CD4-positive, alpha-beta T cell treated with Interferon gamma for 1 hour (primary cell): ENCODE measurements around the gene FAM110A.
"Not testable (repeated sequence)": the region's sequence is repeated elsewhere in the genome, so short reads cannot be mapped to it uniquely, and the experiment has no call there.

ENCODE experiments used
- DNase-seq: peaks from one replicate; pipeline ENCODE4 v3.0.0-alpha.2; 2020

Gene FAM110A

GRCh38 chr20:824490-824889, 9.0 kb upstream of the FAM110A start:
- no peak for DNase-seq

DNA sequence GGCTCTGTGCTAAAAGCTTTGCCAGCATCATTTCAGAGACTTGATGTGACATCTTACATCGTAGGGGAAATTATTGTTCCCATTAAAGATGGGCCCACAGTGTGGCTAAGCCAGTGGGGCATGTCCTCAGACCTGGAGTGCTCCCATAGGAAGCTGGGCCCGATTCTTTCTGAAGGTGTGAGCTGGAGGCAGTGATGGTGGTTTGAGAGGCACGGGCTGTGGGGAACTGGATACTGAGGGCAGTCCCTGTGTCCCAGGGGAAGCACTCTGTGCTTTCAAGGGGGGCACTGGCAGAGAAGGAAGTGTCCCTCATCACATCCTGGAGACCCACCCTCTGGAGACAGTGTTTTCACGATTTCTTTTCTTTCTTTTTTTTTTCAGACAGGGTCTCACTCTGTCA, 8.6 kb upstream of the FAM110A start:
- DNase-seq: no peak

GRCh38 chr20:825710-826421, 7.6 kb upstream of the FAM110A start:
- no peak for DNase-seq

DNA sequence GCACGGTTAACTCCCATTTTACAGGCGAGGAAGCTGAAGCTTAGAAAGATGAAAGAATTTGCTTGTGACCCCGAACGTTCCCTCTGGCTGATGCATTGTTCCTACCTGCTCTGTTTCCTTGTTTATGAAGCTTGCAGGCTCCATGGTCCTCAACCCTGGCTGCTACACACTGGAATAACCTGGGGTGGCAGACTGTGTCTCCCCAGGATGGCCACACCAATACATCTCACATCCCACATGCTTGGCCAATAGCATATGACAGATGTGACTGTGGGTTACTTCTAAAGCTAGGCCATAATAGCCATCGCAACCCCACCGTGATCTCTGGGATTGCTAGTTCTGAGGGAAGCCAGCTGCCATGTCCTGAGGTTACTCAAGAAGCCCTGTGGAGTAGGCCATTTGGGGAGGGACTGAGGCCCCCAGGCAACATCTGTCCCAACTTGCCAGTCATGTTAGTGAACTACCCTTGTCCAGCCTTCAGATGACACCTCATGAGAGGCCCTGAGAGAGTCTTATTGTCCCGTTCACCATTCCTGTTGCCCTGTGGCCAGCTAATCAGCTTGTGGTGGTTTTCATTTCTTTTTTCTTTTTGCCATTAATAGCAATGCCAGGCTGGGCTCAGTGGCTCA, 6.7 kb upstream of the FAM110A start:
- DNase-seq: no peak

GRCh38 chr20:827981-828380, 5.5 kb upstream of the FAM110A start:
- DNase-seq: not testable (repeated sequence)

- no peak for DNase-seq
Observed at GRCh38 chr20:828987-829386, 4.5 kb upstream of the FAM110A start.

GRCh38 chr20:829551-829950, 4.0 kb upstream of the FAM110A start:
- DNase-seq: no peak

- no peak for DNase-seq
Observed at GRCh38 chr20:830011-830521, 3.4 kb upstream of the FAM110A start.

DNA sequence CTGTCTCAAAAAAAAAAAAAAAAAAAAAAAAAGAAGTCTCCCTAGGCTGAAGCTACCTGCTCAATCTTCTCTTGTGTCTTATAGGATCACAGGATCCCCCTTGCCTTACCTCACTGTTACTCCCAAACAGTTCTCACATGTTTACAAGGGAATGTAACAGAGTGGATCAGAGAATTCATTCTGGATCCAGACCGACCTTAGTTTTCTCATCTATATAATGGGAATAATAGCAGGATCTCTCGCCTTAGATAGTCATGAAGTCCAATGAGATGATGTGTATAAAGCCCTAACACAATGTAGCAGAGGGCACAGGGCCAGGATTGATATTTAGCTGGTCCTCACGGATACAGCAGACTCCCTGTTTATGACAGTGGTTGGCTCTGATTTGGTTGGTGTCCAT, 2.3 kb upstream of the FAM110A start:
- DNase-seq: no peak

DNA sequence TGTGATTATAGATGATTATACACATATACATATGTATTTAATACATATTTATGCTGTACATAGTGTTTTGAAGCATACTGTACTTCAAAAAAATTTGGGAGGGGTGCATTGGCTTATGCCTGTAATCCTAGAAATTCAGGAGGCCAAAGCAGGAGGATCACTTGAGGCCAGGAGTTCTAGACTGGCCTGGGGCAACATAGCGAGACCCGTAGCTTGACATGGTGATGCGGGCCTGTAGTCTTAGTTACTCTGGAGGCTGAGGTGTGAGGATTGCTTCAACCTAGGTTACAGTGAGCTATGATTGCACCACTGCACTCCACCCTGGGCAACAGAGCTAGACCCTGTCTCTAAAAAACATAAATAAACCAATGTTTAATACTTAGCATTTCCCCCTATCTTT, 1.6 kb upstream of the FAM110A start:
- no peak for DNase-seq

DNA sequence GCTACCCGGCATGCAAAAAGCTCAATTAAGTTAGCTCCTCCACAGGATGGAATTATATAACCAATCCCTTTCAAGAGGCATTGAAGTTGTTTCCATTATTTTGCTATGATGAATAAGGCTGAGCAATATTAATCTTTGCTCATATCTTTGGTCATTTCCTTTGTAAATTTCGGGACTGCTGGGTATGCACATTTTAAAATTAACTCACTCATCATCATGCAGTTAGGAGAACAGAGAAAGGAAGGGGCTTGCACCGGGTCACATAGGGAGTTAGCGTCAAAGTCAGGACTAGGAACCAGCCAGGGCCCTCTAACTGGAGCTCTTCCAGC, 430 bp upstream of the FAM110A start:
- DNase-seq: no peak

GRCh38 chr20:834151-834746, 734 bp downstream of the FAM110A start:
- DNase-seq: no peak

DNA sequence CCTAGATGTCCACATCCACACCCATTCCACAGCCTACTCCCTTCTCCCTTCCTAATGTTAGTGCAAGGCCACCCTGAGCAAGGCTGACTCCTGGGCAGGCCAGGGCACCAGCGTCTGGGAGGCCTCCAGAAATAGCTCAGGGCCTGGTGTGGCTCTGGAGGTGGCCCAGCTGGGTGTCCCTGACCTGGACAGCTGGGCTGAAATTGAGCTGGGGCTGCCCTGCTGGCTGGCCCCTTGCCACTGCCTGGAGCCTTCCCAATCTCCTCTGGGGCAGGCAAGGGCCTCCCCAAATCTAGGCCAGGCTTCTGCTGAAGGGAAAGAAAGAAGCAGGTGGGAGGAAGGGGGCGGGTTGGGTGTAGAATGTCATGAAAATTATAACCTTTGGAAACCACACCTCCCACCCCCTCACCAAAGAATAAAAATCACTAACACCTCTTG, 2.1 kb downstream of the FAM110A start:
- DNase-seq: no peak

- no peak for DNase-seq
Observed at GRCh38 chr20:836190-836589, 2.7 kb downstream of the FAM110A start.

DNA sequence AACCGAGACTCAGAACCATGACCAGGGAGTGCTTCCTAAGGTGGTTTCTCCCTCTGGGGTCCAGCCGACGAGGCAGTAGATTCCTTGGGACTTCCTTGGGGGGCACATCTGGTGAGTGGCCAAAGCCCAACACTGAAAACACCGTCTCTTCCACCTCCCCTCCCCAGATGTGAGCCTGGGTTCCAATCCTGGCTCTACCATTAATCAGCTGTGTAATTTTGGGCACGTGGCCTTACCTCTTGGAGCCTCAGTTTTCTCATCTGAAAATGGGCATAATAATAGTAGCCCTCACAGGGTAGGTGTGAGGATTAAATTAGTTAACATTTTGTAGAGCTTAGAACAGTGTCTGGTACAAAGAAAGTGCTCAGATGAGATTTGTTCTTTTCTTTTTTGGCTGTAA, 5.5 kb downstream of the FAM110A start:
- no peak for DNase-seq

DNA sequence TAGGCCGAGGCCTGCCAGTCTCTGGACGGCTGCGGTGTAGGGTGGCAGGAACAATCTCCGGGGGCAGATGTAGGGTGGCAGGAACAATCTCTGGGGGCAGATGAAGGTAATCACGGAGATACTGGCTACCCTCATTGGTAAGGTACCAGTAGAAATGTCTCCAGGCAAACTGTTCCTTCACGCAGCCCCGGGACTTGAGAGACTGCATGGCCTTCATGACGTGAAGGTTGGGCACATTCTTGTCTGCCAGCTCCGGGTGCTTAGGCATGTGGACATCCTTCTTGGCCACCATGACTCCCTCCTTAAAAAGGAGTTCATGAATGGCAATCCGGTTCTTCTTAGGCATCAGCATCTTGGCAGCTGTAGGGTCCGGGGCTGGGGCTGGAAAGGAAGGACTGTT, 6.1 kb downstream of the FAM110A start:
- DNase-seq: no peak

- DNase-seq: no peak
Observed at GRCh38 chr20:840503-840857, 7.0 kb downstream of the FAM110A start.

DNA sequence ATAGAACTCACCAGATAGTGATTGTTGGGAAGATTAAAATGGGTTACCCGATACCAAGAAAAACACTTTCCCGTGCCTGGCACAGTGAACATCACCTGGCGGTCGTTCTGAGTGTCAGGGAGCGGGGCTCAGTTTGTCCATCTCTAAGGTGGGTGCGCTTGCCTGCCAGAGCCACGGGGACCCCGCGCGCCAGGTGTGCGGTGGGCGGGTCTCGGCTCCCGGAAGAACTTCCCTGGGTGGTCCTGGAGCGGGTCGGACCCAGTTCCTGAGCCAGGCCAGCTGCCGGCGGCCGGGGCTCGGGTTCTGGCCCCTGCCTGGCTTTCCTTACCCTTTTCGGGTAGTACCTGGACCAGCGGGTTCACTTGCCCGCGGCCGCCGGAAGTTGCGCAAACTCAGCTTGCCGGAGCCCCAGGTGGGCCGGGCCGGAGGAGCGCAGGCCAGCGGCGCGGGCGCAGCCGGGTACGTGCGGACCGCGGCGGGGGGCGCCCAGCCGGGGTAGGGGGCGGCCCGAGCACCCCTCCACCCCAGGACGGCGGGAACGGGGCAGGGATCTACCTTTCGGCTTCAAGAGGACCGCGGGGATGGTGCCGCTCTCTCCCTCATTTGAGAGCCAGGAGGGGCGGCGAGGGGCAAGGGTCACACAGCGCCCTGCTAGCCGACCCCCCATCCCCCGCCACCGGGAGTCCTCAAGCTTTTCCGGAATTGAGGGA, 7.5 kb downstream of the FAM110A start:
- DNase-seq: no peak

DNA sequence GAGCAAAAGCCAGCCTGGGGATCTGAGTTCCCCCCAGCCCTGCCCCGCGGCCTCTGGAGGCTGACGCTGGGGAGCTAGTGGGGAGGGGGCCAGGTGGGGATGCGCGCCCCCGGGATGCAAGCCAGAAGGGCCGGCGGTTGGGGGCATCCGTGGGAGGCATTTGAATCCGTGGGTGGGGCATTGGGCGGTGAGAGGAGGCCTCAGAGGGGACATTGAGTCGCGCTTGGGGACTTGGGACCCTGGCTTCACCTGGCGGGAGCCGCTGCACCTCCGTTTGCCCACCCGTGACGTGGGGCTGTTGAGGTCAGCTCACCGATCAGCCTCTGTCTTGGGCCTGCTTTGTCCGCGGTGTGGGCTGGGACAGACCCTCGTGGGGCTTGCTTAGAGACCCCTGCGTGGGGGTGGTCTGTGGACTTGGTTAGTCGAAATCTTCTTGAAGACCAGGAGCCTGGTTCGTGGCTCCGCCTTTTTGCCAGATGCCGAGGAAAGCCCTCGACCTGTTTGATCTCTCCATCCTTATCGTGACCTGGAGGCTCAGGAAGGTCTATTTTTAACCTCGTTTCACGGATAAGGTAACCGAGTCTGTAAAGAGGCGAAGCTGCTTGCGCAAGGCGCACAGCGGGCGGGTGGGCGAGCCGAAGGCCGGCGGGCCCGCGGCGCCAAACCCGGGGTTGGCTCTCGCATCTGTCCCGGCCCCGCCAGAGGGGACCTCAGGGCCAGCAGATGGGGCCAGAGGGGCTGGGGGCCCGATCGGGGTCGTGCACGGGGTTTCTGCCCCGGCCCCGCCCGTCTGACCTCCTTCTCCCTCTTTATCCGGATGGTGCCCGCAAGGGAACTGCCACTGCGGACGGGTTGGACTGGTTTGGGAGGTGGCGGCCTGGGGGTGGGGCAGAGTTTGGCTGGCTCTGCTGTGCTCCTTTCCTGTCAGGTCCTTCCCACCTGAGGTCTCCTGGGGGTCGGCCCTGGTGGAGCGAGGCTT, 8.3 kb downstream of the FAM110A start:
- DNase-seq: no peak

DNA sequence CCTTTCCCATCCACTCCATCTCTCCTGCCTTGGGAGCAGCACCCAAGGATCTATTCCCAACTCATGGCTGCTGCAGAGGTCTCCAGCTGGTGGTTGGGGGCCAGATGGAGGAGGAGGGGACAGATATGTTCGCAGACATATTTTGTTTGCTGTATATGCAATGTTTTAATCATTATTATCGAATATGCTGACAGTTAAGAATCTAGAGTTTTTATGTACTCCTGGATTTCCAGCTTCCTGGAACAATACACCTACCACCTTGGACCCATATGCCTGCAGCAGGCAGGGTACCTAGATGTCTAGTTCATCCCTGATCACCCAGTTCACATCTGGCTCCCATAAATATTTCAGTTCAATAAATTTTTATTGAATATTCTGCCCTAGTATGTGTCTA, 9.0 kb downstream of the FAM110A start:
- DNase-seq: no peak

DNA sequence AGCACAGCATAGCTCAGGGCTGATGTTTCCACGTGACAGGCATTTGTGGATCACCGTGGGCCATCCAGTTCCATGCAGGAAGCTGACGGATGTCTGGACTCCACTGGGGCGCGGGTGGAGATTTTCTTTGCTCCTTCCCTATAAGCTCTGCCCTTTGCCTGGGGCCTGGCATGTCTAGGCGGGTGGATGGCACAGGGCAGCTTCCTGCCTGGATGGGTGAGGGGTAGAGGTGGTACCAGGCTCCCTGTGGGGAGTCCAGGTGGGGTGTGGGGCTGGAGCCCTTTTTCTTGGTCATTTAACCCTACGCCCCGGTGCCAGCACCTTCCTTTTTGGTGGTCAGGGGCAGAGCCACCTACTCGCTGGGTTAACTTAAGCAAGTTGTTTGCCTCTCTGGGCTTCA, 10.4 kb downstream of the FAM110A start:
- no peak for DNase-seq

DNA sequence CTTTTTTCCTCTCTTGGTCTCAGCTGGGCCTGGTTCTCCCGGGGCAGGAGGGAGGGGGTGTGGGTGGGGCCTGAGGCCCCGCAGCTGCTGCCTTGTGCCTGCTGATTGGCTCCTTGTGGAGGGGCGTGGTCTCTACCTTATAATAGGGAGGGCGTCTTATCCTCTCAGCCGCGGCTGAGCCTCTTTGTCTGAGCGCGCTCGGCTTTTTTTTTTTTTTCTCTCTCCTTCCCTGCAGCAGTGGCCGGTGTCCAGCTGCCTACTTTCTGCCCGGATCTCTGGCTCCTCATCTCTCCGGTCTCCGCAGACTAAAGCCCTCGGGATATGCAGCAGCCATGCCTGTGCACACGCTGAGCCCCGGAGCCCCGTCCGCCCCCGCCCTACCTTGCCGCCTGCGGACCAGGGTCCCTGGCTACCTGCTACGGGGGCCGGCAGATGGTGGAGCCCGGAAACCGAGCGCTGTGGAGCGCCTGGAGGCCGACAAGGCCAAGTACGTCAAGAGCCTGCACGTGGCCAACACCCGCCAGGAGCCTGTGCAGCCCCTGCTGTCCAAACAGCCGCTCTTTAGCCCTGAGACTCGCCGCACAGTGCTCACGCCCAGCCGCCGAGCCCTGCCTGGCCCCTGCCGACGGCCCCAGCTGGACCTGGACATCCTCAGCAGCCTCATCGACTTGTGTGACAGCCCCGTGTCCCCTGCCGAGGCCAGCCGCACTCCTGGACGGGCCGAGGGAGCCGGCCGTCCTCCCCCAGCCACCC, 11.1 kb downstream of the FAM110A start:
- peak; percentile 93 for DNase-seq
